CD14-positive monocyte (primary cell): ENCODE measurements around the gene SLC35F4. TPM values are rescaled to one million over a fixed set of nuclear protein-coding genes. Genes with fewer than 3 reads are reported as not detected.

Source experiments
- DNase-seq, 3 donors: peaks; one replicate each; pipeline ENCODE4 v3.0.0-alpha.2; 2011 to 2022
- H2AFZ ChIP-seq: 2 replicates; pipeline ENCODE4 v1.6.0; 2012; ENCODE audit warnings: mild to moderate bottlenecking, low read depth, low read length, inconsistent platforms; ENCODE audit not compliant: insufficient read depth, poor library complexity, severe bottlenecking
- H3K27ac ChIP-seq, 2 donors: 1 replicate in 1 of 2; 2 replicates in 1 of 2; pipeline ENCODE4 v1.5.1; 2012 to 2013; ENCODE audit warnings: low read length in 2 of 2, control low read depth in 1 of 2, inconsistent platforms in 1 of 2, low read depth in 1 of 2, mild to moderate bottlenecking in 1 of 2
- H3K27me3 ChIP-seq, 2 donors: one replicate each; pipeline versions ENCODE4 v1.6.0 to v1.6.1; 2011 to 2013; ENCODE audit warnings: low read length in 2 of 2; ENCODE audit not compliant: control insufficient read depth in 2 of 2, insufficient read depth in 2 of 2
- H3K36me3 ChIP-seq, 2 donors: replicated peaks in 1 of 2; 1 replicate in 1 of 2; 2 replicates in 1 of 2; pipeline versions ENCODE4 v1.5.1 to v1.6.1; 2012 to 2013; ENCODE audit warnings: low read length in 2 of 2, control low read depth in 1 of 2, inconsistent platforms in 1 of 2, mild to moderate bottlenecking in 1 of 2; ENCODE audit not compliant: insufficient read depth in 2 of 2, control insufficient read depth in 1 of 2
- H3K4me1 ChIP-seq, 2 donors: 1 replicate in 1 of 2; 2 replicates in 1 of 2; pipeline versions ENCODE4 v1.5.1 to v1.6.1; 2012 to 2013; ENCODE audit warnings: low read length in 2 of 2, control low read depth in 1 of 2, inconsistent platforms in 1 of 2, mild to moderate bottlenecking in 1 of 2, moderate library complexity in 1 of 2; ENCODE audit not compliant: insufficient read depth in 2 of 2, control insufficient read depth in 1 of 2
- H3K4me2 ChIP-seq: replicated peaks from 2 replicates; pipeline ENCODE3; 2012; ENCODE audit warnings: low read length, moderate library complexity, mild to moderate bottlenecking; ENCODE audit not compliant: poor library complexity, severe bottlenecking; ENCODE audit errors: extremely low read depth
- H3K4me3 ChIP-seq, 3 experiments: fragments of 200-600 bp in 1 of 3; sonication (generic) in 1 of 3; replicated peaks in 1 of 3; 1 replicate in 2 of 3; 2 replicates in 1 of 3; pipeline ENCODE4 v1.5.1; 2011 to 2013; ENCODE audit warnings: low read length in 3 of 3, mild to moderate bottlenecking in 3 of 3, control low read depth in 2 of 3, low read depth in 2 of 3, inconsistent platforms in 1 of 3, moderate library complexity in 1 of 3
- H3K79me2 ChIP-seq: 2 replicates; pipeline ENCODE4 v1.6.0; 2012; ENCODE audit warnings: mild to moderate bottlenecking, control low read depth, inconsistent platforms, low read length, moderate library complexity; ENCODE audit not compliant: insufficient read depth
- H3K9ac ChIP-seq: 2 replicates; pipeline ENCODE4 v1.6.0; 2017; ENCODE audit warnings: low read length, mild to moderate bottlenecking; ENCODE audit not compliant: insufficient read depth, poor library complexity, severe bottlenecking
- H3K9me3 ChIP-seq, 2 donors: replicated peaks in 1 of 2; 1 replicate in 1 of 2; 2 replicates in 1 of 2; pipeline versions ENCODE4 v1.5.1 to v1.6.1; 2012 to 2013; ENCODE audit warnings: low read length in 2 of 2, control low read depth in 1 of 2; ENCODE audit not compliant: control insufficient read depth in 1 of 2, insufficient read depth in 1 of 2
- H4K20me1 ChIP-seq: 2 replicates; pipeline ENCODE4 v1.6.0; 2012; ENCODE audit warnings: mild to moderate bottlenecking, low read length, control low read depth, moderate library complexity; ENCODE audit not compliant: insufficient read depth
- H3K27ac Mint-ChIP-seq, 7 donors: one replicate each; pipeline ENCODE4 v1.8.0; 2020; ENCODE audit warnings: mild to moderate bottlenecking in 7 of 7, mixed read lengths in 7 of 7, moderate library complexity in 6 of 7, inconsistent platforms in 2 of 7
- H3K27me3 Mint-ChIP-seq, 3 donors: one replicate each; pipeline ENCODE4 v1.8.0; 2021 to 2022; ENCODE audit warnings: low read depth in 3 of 3, mild to moderate bottlenecking in 3 of 3, mixed read lengths in 3 of 3, moderate library complexity in 3 of 3, inconsistent platforms in 1 of 3
- H3K36me3 Mint-ChIP-seq, 2 donors: one replicate each; pipeline ENCODE4 v1.8.0; 2020; ENCODE audit warnings: mixed read lengths in 2 of 2, inconsistent platforms in 1 of 2, mild to moderate bottlenecking in 1 of 2
- H3K4me1 Mint-ChIP-seq: one replicate; pipeline ENCODE4 v1.8.0; 2020; ENCODE audit warnings: mild to moderate bottlenecking, mixed read lengths
- H3K4me3 Mint-ChIP-seq, 2 donors: one replicate each; pipeline ENCODE4 v1.8.0; 2020; ENCODE audit warnings: mild to moderate bottlenecking in 2 of 2, mixed read lengths in 2 of 2, moderate library complexity in 1 of 2
- H3K9me3 Mint-ChIP-seq, 7 donors: one replicate each; pipeline ENCODE4 v1.8.0; 2020 to 2022; ENCODE audit warnings: mixed read lengths in 7 of 7, mild to moderate bottlenecking in 6 of 7, moderate library complexity in 6 of 7, inconsistent platforms in 2 of 7
- CTCF ChIP-seq: fragments of 200-600 bp; IDR thresholded peaks from one replicate; pipeline ENCODE4 v1.8.0; 2022; ENCODE audit warnings: antibody characterized with exemption, mild to moderate bottlenecking
- WGBS: methylation state at CpG from one replicate; pipeline ENCODE4 v1.1.5; 2013; ENCODE audit warnings: missing lambda C conversion rate; ENCODE audit not compliant: insufficient coverage; 5-methylcytosine and 5-hydroxymethylcytosine counted together
- intact Hi-C, 2 donors: fragments of 100-400 bp; cut with micrococcal nuclease; formaldehyde crosslinking; loops; one replicate each; pipeline versions ENCODE4 v1.15.0 to v1.15.1; 2023
- polyA plus RNA-seq, 3 donors: library from polyadenylated mRNA; depleted of rRNA in 1 of 3; unstranded in 2 of 3; stranded (reverse) in 1 of 3; fragments of 300-500 nt in 2 of 3; fragments of >200 nt in 1 of 3; fragmentation: Illumina TruSeq in 2 of 3; gene quantifications; 1 replicate in 2 of 3; 2 replicates in 1 of 3; pipeline ENCODE4 v1.2.3, GENCODE V29; 2012 to 2021

Gene SLC35F4
- polyA plus RNA-seq, 3 donors = not detected

GRCh38 chr14:57637901-57638300, 228.0 kb downstream of the SLC35F4 start:
- H3K4me3 ChIP-seq = no peak overlapping the region
- H3K4me2 ChIP-seq = no peak overlapping the region
- Mint-ChIP-seq H3K4me1 (no peaks in the 10 kb centered on the region), H3K36me3 (no peaks in the 10 kb centered on the region), H3K9me3 (peaks cover 0 to 5% (median 0%) of the 10 kb centered on the region in 7 donors), H3K27ac (no peak overlapping the region), H3K4me3 (no peak overlapping the region), H3K27me3 (no peaks in the 10 kb centered on the region)
- H3K9me3 ChIP-seq = peaks cover 0 to 4% of the 10 kb centered on the region in 2 donors
- no peak overlapping the region for H2AFZ ChIP-seq
- H3K9ac ChIP-seq = no peak overlapping the region
- no peaks in the 10 kb centered on the region for H4K20me1 ChIP-seq
- no peak for DNase-seq
- intact Hi-C loops = no loop called here
- no peak overlapping the region for H3K27ac ChIP-seq
- no peak for TF ChIP-seq CTCF
- H3K36me3 ChIP-seq = no peaks in the 10 kb centered on the region
- H3K27me3 ChIP-seq = no peaks in the 10 kb centered on the region
- whole genome bisulfite sequencing = 100% methylated on average over 1 of the region's 4 CpGs
- H3K79me2 ChIP-seq = no peaks in the 10 kb centered on the region
- no peaks in the 10 kb centered on the region for H3K4me1 ChIP-seq

DNA sequence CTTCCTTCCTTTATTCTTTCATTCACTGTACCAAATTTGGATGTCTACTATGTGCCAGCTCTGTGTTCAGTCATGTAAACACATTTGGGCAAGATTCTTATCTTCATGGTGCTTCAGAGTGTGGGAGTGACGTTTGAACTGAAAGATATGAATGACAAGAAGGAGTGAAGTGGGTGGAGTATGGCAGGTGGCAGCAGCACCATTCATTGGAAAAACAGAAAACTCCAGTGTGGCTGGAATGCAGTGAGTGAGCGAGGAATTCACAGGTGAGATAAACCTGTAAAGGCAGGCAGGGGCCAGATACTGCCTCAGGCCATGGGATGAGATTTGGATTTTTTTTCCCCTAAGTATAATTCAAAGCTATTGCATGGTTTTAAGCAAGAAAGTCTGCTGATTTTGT, 231.6 kb downstream of the SLC35F4 start:
- H3K4me2 ChIP-seq = no peak overlapping the region
- no peaks in the 10 kb centered on the region for H3K36me3 ChIP-seq
- H3K27ac ChIP-seq = no peak overlapping the region
- H3K9me3 Mint-ChIP-seq = peaks cover 0 to 5% (median 0%) of the 10 kb centered on the region in 7 donors
- peaks cover 0 to 4% of the 10 kb centered on the region in 2 donors for H3K9me3 ChIP-seq
- H3K4me3 ChIP-seq = no peak overlapping the region
- WGBS = 61% methylated on average over 2 of the region's 2 CpGs
- H3K27me3 Mint-ChIP-seq = no peaks in the 10 kb centered on the region
- no peaks in the 10 kb centered on the region for H4K20me1 ChIP-seq
- H2AFZ ChIP-seq = no peak overlapping the region
- H3K9ac ChIP-seq = no peak overlapping the region
- no peak overlapping the region for H3K4me3 Mint-ChIP-seq
- no peak overlapping the region for H3K27ac Mint-ChIP-seq
- H3K4me1 Mint-ChIP-seq = no peaks in the 10 kb centered on the region
- intact Hi-C loops = no loop called here
- TF ChIP-seq CTCF = no peak
- no peaks in the 10 kb centered on the region for H3K36me3 Mint-ChIP-seq
- H3K4me1 ChIP-seq = no peaks in the 10 kb centered on the region
- DNase-seq = no peak
- H3K79me2 ChIP-seq = no peaks in the 10 kb centered on the region
- no peaks in the 10 kb centered on the region for H3K27me3 ChIP-seq
